IMR-90 (cell line): ENCODE measurements around the gene TCP11L1.

Experiments used
- BHLHE40 ChIP-seq: fragments of 150-350 bp; IDR thresholded peaks from 2 replicates; pipeline ENCODE4 v1.6.1; 2016; ENCODE audit warnings: mild to moderate bottlenecking, low read depth, low read length
- CEBPB ChIP-seq: IDR thresholded peaks from 2 replicates; pipeline ENCODE4 v1.6.1; 2012; ENCODE audit warnings: low read depth, low read length, improper control_type of control experiment
- MXI1 ChIP-seq: IDR thresholded peaks from 2 replicates; pipeline ENCODE4 v1.6.1; 2012; ENCODE audit warnings: low read depth, mild to moderate bottlenecking, low read length, moderate library complexity, borderline replicate concordance
- POLR2A ChIP-seq: IDR thresholded peaks from 2 replicates; pipeline ENCODE4 v1.6.1; 2012; ENCODE audit warnings: mild to moderate bottlenecking, low read depth, low read length
- RFX5 ChIP-seq: IDR thresholded peaks from 2 replicates; pipeline ENCODE4 v1.8.0; 2012; ENCODE audit warnings: low read depth, mild to moderate bottlenecking, low read length, moderate library complexity
- TF ChIP-seq, protein P1 (sequence below): conservative IDR thresholded peaks from 2 replicates; pipeline ENCODE4 v1.5.1; 2012; ENCODE audit warnings: mild to moderate bottlenecking, low read depth, low read length, improper control_type of control experiment

DNA sequence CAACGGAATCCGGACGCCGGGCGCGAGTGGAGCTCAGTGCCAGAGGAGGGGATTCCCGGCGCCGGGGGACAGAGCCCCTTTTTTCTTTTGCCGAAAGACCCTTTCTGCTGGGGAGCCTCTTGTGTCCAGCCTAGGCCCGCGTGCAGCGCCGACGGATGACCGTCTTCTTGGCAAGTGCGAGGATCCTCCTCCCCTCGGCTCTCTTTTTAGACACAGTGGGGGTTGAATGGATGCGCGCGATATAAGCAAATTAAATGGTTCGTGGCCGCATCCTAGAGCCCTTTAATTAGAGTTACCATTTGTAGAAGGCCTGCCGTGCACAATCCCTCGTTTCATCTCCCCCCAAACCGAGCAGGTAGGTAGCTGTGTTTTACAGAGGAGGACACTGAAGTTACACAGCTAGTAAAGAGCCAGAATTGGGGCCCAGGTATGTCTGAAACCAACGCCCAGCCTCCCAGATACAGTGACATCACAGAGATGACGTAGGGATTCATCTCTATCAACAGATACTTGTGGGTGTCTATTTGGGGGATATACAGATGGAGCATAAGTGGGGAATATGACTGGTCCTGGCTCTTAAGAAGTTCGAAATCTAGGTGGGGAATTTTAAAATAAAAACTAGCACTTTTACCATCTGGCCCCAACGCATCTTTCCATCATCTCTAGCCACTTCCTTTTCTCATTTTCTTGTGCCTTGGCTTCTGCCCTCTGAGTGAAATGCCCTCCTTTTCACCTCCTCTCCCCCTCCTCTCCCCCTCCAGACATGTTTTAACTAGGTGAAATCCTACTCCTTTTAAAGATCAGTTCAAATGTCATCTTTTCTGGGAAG lies 875 bp downstream of the TCP11L1 start:
- TF ChIP-seq, protein P1, sequence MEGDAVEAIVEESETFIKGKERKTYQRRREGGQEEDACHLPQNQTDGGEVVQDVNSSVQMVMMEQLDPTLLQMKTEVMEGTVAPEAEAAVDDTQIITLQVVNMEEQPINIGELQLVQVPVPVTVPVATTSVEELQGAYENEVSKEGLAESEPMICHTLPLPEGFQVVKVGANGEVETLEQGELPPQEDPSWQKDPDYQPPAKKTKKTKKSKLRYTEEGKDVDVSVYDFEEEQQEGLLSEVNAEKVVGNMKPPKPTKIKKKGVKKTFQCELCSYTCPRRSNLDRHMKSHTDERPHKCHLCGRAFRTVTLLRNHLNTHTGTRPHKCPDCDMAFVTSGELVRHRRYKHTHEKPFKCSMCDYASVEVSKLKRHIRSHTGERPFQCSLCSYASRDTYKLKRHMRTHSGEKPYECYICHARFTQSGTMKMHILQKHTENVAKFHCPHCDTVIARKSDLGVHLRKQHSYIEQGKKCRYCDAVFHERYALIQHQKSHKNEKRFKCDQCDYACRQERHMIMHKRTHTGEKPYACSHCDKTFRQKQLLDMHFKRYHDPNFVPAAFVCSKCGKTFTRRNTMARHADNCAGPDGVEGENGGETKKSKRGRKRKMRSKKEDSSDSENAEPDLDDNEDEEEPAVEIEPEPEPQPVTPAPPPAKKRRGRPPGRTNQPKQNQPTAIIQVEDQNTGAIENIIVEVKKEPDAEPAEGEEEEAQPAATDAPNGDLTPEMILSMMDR, result no peak
- TF ChIP-seq POLR2A (no peak), RFX5 (no peak), BHLHE40 (no peak), MXI1 (no peak), CEBPB (no peak)
